Neuronal stem cell (in vitro differentiated cells): ENCODE measurements around the gene FHL3.

Experiments used
- DNase-seq: peaks from one replicate; pipeline ENCODE4 v3.0.0-alpha.2; 2013; ENCODE audit warnings: low spot score
- H2AFZ ChIP-seq: one replicate; pipeline ENCODE4 v1.6.1; 2013; ENCODE audit warnings: mild to moderate bottlenecking, low read length, inconsistent platforms
- H2AK5ac ChIP-seq: 2 replicates; pipeline ENCODE4 v1.6.1; 2013; ENCODE audit warnings: low read depth, mild to moderate bottlenecking, inconsistent platforms, low read length, moderate library complexity, mixed read lengths
- H2BK120ac ChIP-seq: 2 replicates; pipeline ENCODE4 v1.6.1; 2013; ENCODE audit warnings: low read depth, mild to moderate bottlenecking, inconsistent platforms, low read length, moderate library complexity, mixed read lengths
- H2BK12ac ChIP-seq: one replicate; pipeline ENCODE4 v1.6.1; 2013; ENCODE audit warnings: low read length, inconsistent platforms
- H2BK15ac ChIP-seq: 2 replicates; pipeline ENCODE4 v1.6.1; 2013; ENCODE audit warnings: mild to moderate bottlenecking, low read length, inconsistent platforms, mixed read lengths
- H2BK5ac ChIP-seq: one replicate; pipeline ENCODE4 v1.6.1; 2013; ENCODE audit warnings: inconsistent platforms, mild to moderate bottlenecking, low read length, moderate library complexity
- H3K14ac ChIP-seq: one replicate; pipeline ENCODE4 v1.6.1; 2013; ENCODE audit warnings: low read length, inconsistent platforms
- H3K18ac ChIP-seq: 2 replicates; pipeline ENCODE4 v1.6.1; 2013; ENCODE audit warnings: low read length, inconsistent platforms
- H3K23ac ChIP-seq: 2 replicates; pipeline ENCODE4 v1.6.1; 2013; ENCODE audit warnings: low read depth, mild to moderate bottlenecking, mixed read lengths, low read length, inconsistent platforms; ENCODE audit not compliant: poor library complexity
- H3K27ac ChIP-seq: replicated peaks from 3 replicates; pipeline ENCODE4 v1.5.1; 2013; ENCODE audit warnings: low read length, inconsistent platforms
- H3K27me3 ChIP-seq, 3 experiments: 2 replicates each; pipeline ENCODE4 v1.6.1; 2013; ENCODE audit warnings: low read length in 3 of 3, mild to moderate bottlenecking in 2 of 3, inconsistent platforms in 1 of 3, low read depth in 1 of 3, mixed read lengths in 1 of 3, moderate library complexity in 1 of 3; ENCODE audit not compliant: control insufficient read depth in 3 of 3, insufficient read depth in 3 of 3
- H3K36me3 ChIP-seq, 2 donors: replicated peaks in 1 of 2; 2 replicates each; pipeline ENCODE4 v1.6.1; 2013; ENCODE audit warnings: low read length in 2 of 2; ENCODE audit not compliant: control insufficient read depth in 2 of 2, insufficient read depth in 2 of 2
- H3K4ac ChIP-seq: 2 replicates; pipeline ENCODE4 v1.6.1; 2013; ENCODE audit warnings: inconsistent platforms, mild to moderate bottlenecking, low read length, moderate library complexity
- H3K4me1 ChIP-seq, 2 donors: 1 replicate in 1 of 2; 2 replicates in 1 of 2; pipeline ENCODE4 v1.6.1; 2013; ENCODE audit warnings: low read length in 2 of 2, low read depth in 1 of 2; ENCODE audit not compliant: control insufficient read depth in 2 of 2, insufficient read depth in 1 of 2
- H3K4me2 ChIP-seq: one replicate; pipeline ENCODE4 v1.6.1; 2013; ENCODE audit warnings: mild to moderate bottlenecking, low read length, inconsistent platforms; ENCODE audit not compliant: insufficient read depth, poor library complexity, severe bottlenecking
- H3K4me3 ChIP-seq, 2 donors: 2 replicates each; pipeline ENCODE4 v1.5.1; 2013; ENCODE audit warnings: low read length in 2 of 2, mild to moderate bottlenecking in 2 of 2, inconsistent platforms in 1 of 2, moderate library complexity in 1 of 2
- H3K79me1 ChIP-seq: one replicate; pipeline ENCODE4 v1.6.1; 2013; ENCODE audit warnings: low read depth, mild to moderate bottlenecking, inconsistent platforms, low read length, moderate library complexity
- H3K9ac ChIP-seq: one replicate; pipeline ENCODE4 v1.6.1; 2013; ENCODE audit warnings: mild to moderate bottlenecking, low read depth, low read length, inconsistent platforms; ENCODE audit not compliant: poor library complexity
- H3K9me3 ChIP-seq, 2 donors: replicated peaks in 1 of 2; 2 replicates each; pipeline versions ENCODE3 to v1.6.1; 2013; ENCODE audit warnings: low read length in 2 of 2, mild to moderate bottlenecking in 2 of 2, inconsistent platforms in 1 of 2, low read depth in 1 of 2, mixed read lengths in 1 of 2, moderate library complexity in 1 of 2; ENCODE audit not compliant: control insufficient read depth in 2 of 2, insufficient read depth in 1 of 2
- H4K8ac ChIP-seq: one replicate; pipeline ENCODE4 v1.6.1; 2013; ENCODE audit warnings: low read depth, mild to moderate bottlenecking, inconsistent platforms, low read length, moderate library complexity
- H4K91ac ChIP-seq: one replicate; pipeline ENCODE4 v1.6.1; 2013; ENCODE audit warnings: low read length, low read depth, mild to moderate bottlenecking, inconsistent platforms; ENCODE audit not compliant: poor library complexity
- WGBS, 2 donors: extraction: QIAGEN DNeasy Blood & Tissue Kit; methylation state at CpG; one replicate each; pipeline ENCODE4 v1.1.7; 2013; ENCODE audit warnings: missing lambda C conversion rate in 2 of 2, mixed read lengths in 1 of 2; ENCODE audit not compliant: insufficient read length in 2 of 2, insufficient replicate concordance in 1 of 2; ENCODE audit errors: extremely low coverage in 2 of 2; 5-methylcytosine and 5-hydroxymethylcytosine counted together

Gene FHL3

DNA sequence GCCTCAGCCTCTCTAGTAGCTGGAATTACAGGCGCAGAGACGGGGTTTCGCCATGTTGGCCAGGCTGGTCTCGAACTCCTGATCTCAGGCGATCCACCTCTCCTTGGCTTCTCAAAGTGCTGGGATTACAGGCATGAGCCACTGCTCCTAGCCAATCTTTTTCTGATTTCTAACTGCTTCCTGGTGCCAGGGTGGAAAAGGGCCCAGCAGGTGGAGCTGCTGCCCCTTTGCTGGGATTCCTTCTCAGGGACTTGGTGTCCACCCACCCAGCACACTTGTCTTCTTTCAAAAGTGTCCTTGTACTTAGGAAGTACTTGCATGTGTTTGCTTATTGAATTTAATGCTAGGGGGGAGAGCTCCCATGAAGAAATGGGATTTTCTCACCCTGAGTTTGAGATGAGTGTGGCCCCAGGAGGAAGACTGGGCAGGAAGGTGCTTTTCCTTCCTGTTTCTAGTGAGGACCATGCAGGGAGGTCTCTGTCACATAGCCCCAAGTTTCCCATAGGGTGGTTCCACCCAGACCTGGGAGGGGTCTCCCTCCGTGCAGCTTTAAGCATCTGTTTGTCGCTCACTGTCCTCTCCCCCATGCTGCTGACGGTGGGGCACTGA, 21.4 kb upstream of the FHL3 start:
- no peaks in the 10 kb centered on the region for H3K79me1 ChIP-seq
- no peak overlapping the region for H3K9ac ChIP-seq
- H3K18ac ChIP-seq, result peak overlapping the region; percentile 88
- H2BK15ac ChIP-seq, result no peak overlapping the region
- peak overlapping the region; percentile 82 for H2BK120ac ChIP-seq
- DNase-seq, result no peak
- peaks cover 20 to 51% of the 10 kb centered on the region in 2 donors for H3K36me3 ChIP-seq
- no peak overlapping the region for H4K8ac ChIP-seq
- peak overlapping the region; percentile 30 for H2BK5ac ChIP-seq
- no CpG with 5 or more reads among the region's 8 CpGs for WGBS, 2 donors
- no peak overlapping the region for H3K4ac ChIP-seq
- H3K9me3 ChIP-seq, result no peaks in the 10 kb centered on the region
- H3K4me2 ChIP-seq, result no peak overlapping the region
- no peak overlapping the region for H3K23ac ChIP-seq
- H2AK5ac ChIP-seq, result peak overlapping the region; percentile 90
- H2BK12ac ChIP-seq, result no peak overlapping the region
- peaks cover 23 to 38% of the 10 kb centered on the region in 2 donors for H3K4me1 ChIP-seq
- no peak overlapping the region for H3K14ac ChIP-seq
- no peak overlapping the region for H3K4me3 ChIP-seq
- no peak overlapping the region for H4K91ac ChIP-seq
- H3K27me3 ChIP-seq, result no peaks in the 10 kb centered on the region
- no peak overlapping the region for H3K27ac ChIP-seq
- no peak overlapping the region for H2AFZ ChIP-seq

DNA sequence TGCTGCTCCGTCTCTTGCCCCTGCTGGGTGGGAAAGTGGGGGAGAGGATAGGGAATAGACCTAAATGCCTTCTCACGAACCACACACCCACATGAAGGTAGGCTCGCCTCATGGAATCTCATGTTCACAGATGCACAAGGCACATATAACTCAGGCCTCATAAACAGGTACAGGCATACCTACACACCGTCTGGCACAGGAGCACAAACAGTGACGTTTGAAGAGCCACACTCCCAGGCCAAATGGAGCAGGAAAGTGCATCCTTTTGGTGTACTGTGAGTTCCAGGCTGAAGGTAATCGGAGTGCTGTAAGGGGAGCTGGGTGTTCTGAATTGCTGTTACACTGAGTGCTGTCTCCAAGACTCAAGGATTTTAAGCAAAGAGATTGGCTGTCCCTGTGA, 20.4 kb upstream of the FHL3 start:
- no peak overlapping the region for H4K8ac ChIP-seq
- no peak for DNase-seq
- H3K14ac ChIP-seq, result no peak overlapping the region
- WGBS, 2 donors, result no CpG with 5 or more reads among the region's 6 CpGs
- H3K23ac ChIP-seq, result no peak overlapping the region
- peaks cover 20 to 60% of the 10 kb centered on the region in 2 donors for H3K36me3 ChIP-seq
- no peak overlapping the region for H2BK5ac ChIP-seq
- no peaks in the 10 kb centered on the region for H3K79me1 ChIP-seq
- H3K27ac ChIP-seq, result no peak overlapping the region
- H3K9ac ChIP-seq, result peak overlapping the region; percentile 60
- no peak overlapping the region for H4K91ac ChIP-seq
- no peak overlapping the region for H2BK15ac ChIP-seq
- H2BK12ac ChIP-seq, result no peak overlapping the region
- H3K18ac ChIP-seq, result no peak overlapping the region
- peaks cover 21 to 34% of the 10 kb centered on the region in 2 donors for H3K4me1 ChIP-seq
- no peak overlapping the region for H2AFZ ChIP-seq
- H3K4me2 ChIP-seq, result no peak overlapping the region
- H2AK5ac ChIP-seq, result no peak overlapping the region
- H3K27me3 ChIP-seq, result no peaks in the 10 kb centered on the region
- no peak overlapping the region for H2BK120ac ChIP-seq
- H3K9me3 ChIP-seq, result no peaks in the 10 kb centered on the region
- no peak overlapping the region for H3K4me3 ChIP-seq
- H3K4ac ChIP-seq, result no peak overlapping the region

DNA sequence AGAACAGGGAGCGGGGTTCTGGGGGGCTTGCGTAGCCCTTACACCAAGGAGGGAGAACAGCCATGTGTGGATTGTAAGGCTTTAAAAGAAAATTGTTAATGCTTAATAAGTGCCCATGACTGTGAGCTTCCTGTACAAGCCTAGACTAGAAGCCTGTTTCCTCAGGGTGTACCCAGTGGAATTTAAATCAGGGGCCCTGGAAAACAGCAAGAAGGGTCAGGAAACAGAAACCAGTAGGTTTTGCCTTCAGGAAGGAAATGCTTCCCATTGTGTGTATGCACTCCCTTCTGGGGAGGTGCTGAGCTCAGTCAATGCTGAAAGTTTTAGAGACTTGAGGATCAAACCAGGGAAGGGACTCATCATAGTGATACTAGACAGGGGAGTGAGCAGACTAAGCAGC, 19.9 kb upstream of the FHL3 start:
- no peak overlapping the region for H3K4ac ChIP-seq
- no peak for DNase-seq
- H2AFZ ChIP-seq, result no peak overlapping the region
- no peak overlapping the region for H4K8ac ChIP-seq
- peaks cover 16 to 29% of the 10 kb centered on the region in 2 donors for H3K4me1 ChIP-seq
- H2BK12ac ChIP-seq, result no peak overlapping the region
- no peak overlapping the region for H3K4me3 ChIP-seq
- H3K79me1 ChIP-seq, result no peaks in the 10 kb centered on the region
- H3K27ac ChIP-seq, result no peak overlapping the region
- H3K36me3 ChIP-seq, result peaks cover 22 to 64% of the 10 kb centered on the region in 2 donors
- H2BK15ac ChIP-seq, result no peak overlapping the region
- H3K18ac ChIP-seq, result no peak overlapping the region
- H2BK120ac ChIP-seq, result no peak overlapping the region
- H3K9me3 ChIP-seq, result no peaks in the 10 kb centered on the region
- no peak overlapping the region for H4K91ac ChIP-seq
- no peak overlapping the region for H2AK5ac ChIP-seq
- H2BK5ac ChIP-seq, result no peak overlapping the region
- no peak overlapping the region for H3K9ac ChIP-seq
- WGBS, 2 donors, result no CpG with 5 or more reads among the region's 2 CpGs
- H3K4me2 ChIP-seq, result no peak overlapping the region
- no peaks in the 10 kb centered on the region for H3K27me3 ChIP-seq
- H3K14ac ChIP-seq, result no peak overlapping the region
- no peak overlapping the region for H3K23ac ChIP-seq

DNA sequence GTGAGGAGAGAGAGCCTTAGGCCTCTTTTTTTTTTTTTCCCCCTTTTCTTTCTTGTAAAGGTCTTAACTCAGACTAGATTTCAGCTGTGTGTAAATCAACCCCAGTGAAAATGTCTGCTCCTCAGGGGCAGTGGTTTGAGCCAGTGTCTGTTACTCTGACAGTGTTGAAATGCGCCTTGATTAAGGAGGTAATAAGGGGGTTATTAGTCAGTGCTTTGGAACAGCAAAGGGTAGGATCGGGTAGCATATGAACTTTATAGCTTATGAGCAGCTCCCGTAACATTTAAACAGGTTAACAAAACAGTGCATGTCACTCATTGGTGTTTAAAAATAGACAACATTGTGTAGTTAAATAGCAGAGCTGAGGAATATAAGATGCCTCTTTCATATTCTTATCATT, 17.5 kb upstream of the FHL3 start:
- H4K8ac ChIP-seq, result no peak overlapping the region
- H3K27ac ChIP-seq, result no peak overlapping the region
- WGBS, 2 donors, result no CpG with 5 or more reads among the region's 3 CpGs
- no peak overlapping the region for H3K23ac ChIP-seq
- H2BK120ac ChIP-seq, result no peak overlapping the region
- no peaks in the 10 kb centered on the region for H3K9me3 ChIP-seq
- peaks cover 0 to 9% of the 10 kb centered on the region in 2 donors for H3K4me1 ChIP-seq
- no peak overlapping the region for H2BK15ac ChIP-seq
- H2BK12ac ChIP-seq, result no peak overlapping the region
- no peak for DNase-seq
- H3K18ac ChIP-seq, result no peak overlapping the region
- no peak overlapping the region for H3K4me3 ChIP-seq
- no peak overlapping the region for H2AFZ ChIP-seq
- H3K14ac ChIP-seq, result no peak overlapping the region
- H3K79me1 ChIP-seq, result no peaks in the 10 kb centered on the region
- no peak overlapping the region for H2AK5ac ChIP-seq
- no peak overlapping the region for H3K4ac ChIP-seq
- no peak overlapping the region for H4K91ac ChIP-seq
- no peaks in the 10 kb centered on the region for H3K27me3 ChIP-seq
- H3K4me2 ChIP-seq, result no peak overlapping the region
- no peak overlapping the region for H2BK5ac ChIP-seq
- H3K36me3 ChIP-seq, result peaks cover 30 to 88% of the 10 kb centered on the region in 2 donors
- H3K9ac ChIP-seq, result no peak overlapping the region
